Natural killer cell treated with Interleukin-12 subunit alpha and Interleukin-12 subunit beta and Interleukin-15 and Interleukin-18, amount 100 ng/mL, for 72 hours (primary cell): Measurements from ENCODE around the gene FRMD8. TPM values are rescaled to one million over a fixed set of nuclear protein-coding genes. Genes with fewer than 3 reads are reported as not detected.

ENCODE experiments used
- ATAC-seq, 2 donors: fragments of 150-1000 bp; cut with Tn5 transposase in 1 of 2; sonication (Bioruptor Pico), chemical (Tn5 transposase) in 1 of 2; 2 replicates each; pipeline ENCODE4 v1.10.0; 2021
- DNase-seq: peaks from one replicate; pipeline ENCODE4 v3.0.0; 2022; ENCODE audit warnings: low spot score
- H3K27ac Mint-ChIP-seq, 2 donors: 1 replicate in 1 of 2; 2 replicates in 1 of 2; pipeline ENCODE4 v1.8.0; 2022; ENCODE audit warnings: mixed read lengths in 2 of 2, mild to moderate bottlenecking in 1 of 2, moderate library complexity in 1 of 2
- H3K27me3 Mint-ChIP-seq, 2 donors: 1 replicate in 1 of 2; 2 replicates in 1 of 2; pipeline ENCODE4 v1.8.0; 2022; ENCODE audit warnings: mixed read lengths in 2 of 2
- H3K36me3 Mint-ChIP-seq: one replicate; pipeline ENCODE4 v1.8.0; 2022; ENCODE audit warnings: mixed read lengths
- H3K4me1 Mint-ChIP-seq, 2 donors: 1 replicate in 1 of 2; 2 replicates in 1 of 2; pipeline ENCODE4 v1.8.0; 2022; ENCODE audit warnings: low read depth in 2 of 2, mixed read lengths in 2 of 2, mild to moderate bottlenecking in 1 of 2
- H3K4me3 Mint-ChIP-seq: one replicate; pipeline ENCODE4 v1.8.0; 2022; ENCODE audit warnings: mixed read lengths
- H3K9me3 Mint-ChIP-seq: 2 replicates; pipeline ENCODE4 v1.8.0; 2022; ENCODE audit warnings: mixed read lengths
- total RNA-seq, 2 donors: library from RNA; stranded (reverse); gene quantifications; one replicate each; pipeline ENCODE4 v1.2.3, GENCODE V29; 2022

The FRMD8 gene
- total RNA-seq, 2 donors from 2014 or later, result 50.5 to 68.4 TPM

DNA sequence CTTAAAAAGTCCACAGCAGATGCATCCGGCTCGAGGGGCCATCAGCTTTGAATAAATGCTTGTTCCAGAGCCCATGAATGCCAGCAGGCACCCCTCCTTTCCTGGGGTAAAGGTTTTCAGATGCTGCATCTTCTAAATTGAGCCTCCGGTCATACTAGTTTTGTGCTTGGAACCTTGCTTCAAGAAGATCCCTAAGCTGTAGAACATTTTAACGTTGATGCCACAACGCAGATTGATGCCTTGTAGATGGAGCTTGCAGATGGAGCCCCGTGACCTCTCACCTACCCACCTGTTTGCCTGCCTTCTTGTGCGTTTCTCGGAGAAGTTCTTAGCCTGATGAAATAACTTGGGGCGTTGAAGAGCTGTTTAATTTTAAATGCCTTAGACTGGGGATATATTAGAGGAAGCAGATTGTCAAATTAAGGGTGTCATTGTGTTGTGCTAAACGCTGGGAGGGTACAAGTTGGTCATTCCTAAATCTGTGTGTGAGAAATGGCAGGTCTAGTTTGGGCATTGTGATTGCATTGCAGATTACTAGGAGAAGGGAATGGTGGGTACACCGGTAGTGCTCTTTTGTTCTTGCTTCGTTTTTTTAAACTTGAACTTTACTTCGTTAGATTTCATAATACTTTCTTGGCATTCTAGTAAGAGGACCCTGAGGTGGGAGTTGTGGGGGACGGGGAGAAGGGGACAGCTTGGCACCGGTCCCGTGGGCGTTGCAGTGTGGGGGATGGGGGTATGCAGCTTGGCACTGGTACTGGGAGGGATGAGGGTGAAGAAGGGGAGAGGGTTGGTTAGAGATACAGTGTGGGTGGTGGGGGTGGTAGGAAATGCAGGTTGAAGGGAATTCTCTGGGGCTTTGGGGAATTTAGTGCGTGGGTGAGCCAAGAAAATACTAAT lies 38.0 kb downstream of the FRMD8 start:
- ATAC-seq, result no peak
- DNase-seq, result no peak
- H3K9me3 Mint-ChIP-seq, result no peaks in the 10 kb centered on the region
- no peaks in the 10 kb centered on the region for H3K27me3 Mint-ChIP-seq
- H3K4me1 Mint-ChIP-seq, result peaks cover 80 to 81% of the 10 kb centered on the region in 2 donors
- peak overlapping the region; percentile 98 for H3K4me3 Mint-ChIP-seq
- peaks cover 48% of the 10 kb centered on the region for H3K36me3 Mint-ChIP-seq
- H3K27ac Mint-ChIP-seq, result peak overlapping the region; percentile 99 to 100

DNA sequence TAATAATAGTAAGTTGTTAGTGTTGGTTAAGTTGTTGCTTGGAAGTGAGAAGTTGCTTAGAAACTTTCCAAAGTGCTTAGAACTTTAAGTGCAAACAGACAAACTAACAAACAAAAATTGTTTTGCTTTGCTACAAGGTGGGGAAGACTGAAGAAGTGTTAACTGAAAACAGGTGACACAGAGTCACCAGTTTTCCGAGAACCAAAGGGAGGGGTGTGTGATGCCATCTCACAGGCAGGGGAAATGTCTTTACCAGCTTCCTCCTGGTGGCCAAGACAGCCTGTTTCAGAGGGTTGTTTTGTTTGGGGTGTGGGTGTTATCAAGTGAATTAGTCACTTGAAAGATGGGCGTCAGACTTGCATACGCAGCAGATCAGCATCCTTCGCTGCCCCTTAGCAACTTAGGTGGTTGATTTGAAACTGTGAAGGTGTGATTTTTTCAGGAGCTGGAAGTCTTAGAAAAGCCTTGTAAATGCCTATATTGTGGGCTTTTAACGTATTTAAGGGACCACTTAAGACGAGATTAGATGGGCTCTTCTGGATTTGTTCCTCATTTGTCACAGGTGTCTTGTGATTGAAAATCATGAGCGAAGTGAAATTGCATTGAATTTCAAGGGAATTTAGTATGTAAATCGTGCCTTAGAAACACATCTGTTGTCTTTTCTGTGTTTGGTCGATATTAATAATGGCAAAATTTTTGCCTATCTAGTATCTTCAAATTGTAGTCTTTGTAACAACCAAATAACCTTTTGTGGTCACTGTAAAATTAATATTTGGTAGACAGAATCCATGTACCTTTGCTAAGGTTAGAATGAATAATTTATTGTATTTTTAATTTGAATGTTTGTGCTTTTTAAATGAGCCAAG lies 38.9 kb downstream of the FRMD8 start:
- ATAC-seq (peak; percentile 50 to 52), DNase-seq (peak; percentile 91)
- Mint-ChIP-seq H3K27me3 (no peaks in the 10 kb centered on the region), H3K27ac (peak overlapping the region; percentile 99 to 100), H3K4me3 (peak overlapping the region; percentile 98), H3K36me3 (peaks cover 48% of the 10 kb centered on the region), H3K4me1 (peaks cover 82% of the 10 kb centered on the region in 2 donors), H3K9me3 (no peaks in the 10 kb centered on the region)

DNA sequence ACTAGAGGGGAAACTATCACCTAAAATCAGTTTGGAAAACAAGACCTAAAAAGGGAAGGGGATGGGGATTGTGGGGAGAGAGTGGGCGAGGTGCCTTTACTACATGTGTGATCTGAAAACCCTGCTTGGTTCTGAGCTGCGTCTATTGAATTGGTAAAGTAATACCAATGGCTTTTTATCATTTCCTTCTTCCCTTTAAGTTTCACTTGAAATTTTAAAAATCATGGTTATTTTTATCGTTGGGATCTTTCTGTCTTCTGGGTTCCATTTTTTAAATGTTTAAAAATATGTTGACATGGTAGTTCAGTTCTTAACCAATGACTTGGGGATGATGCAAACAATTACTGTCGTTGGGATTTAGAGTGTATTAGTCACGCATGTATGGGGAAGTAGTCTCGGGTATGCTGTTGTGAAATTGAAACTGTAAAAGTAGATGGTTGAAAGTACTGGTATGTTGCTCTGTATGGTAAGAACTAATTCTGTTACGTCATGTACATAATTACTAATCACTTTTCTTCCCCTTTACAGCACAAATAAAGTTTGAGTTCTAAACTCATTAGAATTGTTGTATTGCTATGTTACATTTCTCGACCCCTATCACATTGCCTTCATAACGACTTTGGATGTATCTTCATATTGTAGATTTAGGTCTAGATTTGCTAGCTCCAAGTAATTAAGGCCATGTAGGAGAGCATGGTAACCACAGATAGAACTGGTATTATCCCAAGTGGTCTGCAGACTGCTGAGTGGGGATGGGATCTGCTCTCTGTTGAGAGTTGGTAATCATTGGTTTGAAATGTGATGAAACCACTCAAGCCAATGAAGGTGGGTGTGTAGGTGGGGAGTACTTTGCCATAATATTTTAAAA lies 39.8 kb downstream of the FRMD8 start:
- no peak for DNase-seq
- H3K4me1 Mint-ChIP-seq, result peaks cover 84 to 85% of the 10 kb centered on the region in 2 donors

DNA sequence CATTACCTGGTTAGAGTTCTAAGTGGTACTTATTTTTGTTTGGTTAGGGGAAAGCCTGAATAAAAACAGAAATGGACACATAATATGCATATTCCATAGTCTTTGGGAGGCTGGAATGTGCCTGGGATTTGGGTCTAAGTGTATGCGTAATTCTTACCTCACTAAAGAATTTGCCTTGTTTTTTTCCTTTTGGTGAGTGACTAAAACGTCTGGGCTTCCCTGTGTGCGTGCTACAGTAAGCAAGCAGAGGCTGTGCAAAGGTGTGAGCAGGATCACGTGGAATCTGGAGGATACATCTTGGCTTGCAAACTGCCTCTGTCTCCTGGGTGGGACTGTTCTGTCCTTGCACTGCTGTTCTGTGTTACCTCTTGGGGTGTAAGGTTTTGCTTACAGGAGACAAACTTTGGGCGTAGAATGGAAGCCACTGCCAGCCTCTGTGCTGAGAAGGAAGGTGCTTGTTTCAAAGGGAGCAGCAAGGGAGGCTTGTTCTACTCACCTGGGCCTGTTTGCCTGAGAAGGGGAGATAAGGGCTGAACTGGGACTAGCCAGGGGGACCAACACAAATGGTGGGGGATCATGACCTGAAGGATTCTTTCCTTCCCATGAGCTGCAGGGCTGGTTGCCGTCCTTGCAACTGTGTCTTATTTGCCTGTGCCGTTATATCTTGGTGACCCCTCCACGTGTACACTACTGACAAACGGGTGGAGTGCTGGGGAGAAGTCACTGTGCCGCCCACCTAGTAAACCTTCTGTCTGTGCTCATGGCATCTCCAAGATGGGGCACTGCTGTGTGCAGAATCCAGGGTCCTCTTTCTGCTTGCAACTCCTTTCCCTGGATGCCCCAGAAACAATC lies 40.6 kb downstream of the FRMD8 start:
- H3K27ac Mint-ChIP-seq, result peak overlapping the region; percentile 99 to 100
- H3K9me3 Mint-ChIP-seq, result no peaks in the 10 kb centered on the region
- no peaks in the 10 kb centered on the region for H3K27me3 Mint-ChIP-seq
- peaks cover 48% of the 10 kb centered on the region for H3K36me3 Mint-ChIP-seq
- no peak for ATAC-seq
- peak overlapping the region; percentile 98 for H3K4me3 Mint-ChIP-seq
- DNase-seq, result no peak
- peaks cover 87 to 92% of the 10 kb centered on the region in 2 donors for H3K4me1 Mint-ChIP-seq

More for the DNA sequence above, 39.8 kb downstream of the FRMD8 start:
- H3K27ac Mint-ChIP-seq, result peak overlapping the region; percentile 99 to 100
- H3K9me3 Mint-ChIP-seq, result no peaks in the 10 kb centered on the region
- peaks cover 48% of the 10 kb centered on the region for H3K36me3 Mint-ChIP-seq
- H3K4me3 Mint-ChIP-seq, result peak overlapping the region; percentile 98
- ATAC-seq, result peak; percentile 45 to 54
- no peaks in the 10 kb centered on the region for H3K27me3 Mint-ChIP-seq

DNA sequence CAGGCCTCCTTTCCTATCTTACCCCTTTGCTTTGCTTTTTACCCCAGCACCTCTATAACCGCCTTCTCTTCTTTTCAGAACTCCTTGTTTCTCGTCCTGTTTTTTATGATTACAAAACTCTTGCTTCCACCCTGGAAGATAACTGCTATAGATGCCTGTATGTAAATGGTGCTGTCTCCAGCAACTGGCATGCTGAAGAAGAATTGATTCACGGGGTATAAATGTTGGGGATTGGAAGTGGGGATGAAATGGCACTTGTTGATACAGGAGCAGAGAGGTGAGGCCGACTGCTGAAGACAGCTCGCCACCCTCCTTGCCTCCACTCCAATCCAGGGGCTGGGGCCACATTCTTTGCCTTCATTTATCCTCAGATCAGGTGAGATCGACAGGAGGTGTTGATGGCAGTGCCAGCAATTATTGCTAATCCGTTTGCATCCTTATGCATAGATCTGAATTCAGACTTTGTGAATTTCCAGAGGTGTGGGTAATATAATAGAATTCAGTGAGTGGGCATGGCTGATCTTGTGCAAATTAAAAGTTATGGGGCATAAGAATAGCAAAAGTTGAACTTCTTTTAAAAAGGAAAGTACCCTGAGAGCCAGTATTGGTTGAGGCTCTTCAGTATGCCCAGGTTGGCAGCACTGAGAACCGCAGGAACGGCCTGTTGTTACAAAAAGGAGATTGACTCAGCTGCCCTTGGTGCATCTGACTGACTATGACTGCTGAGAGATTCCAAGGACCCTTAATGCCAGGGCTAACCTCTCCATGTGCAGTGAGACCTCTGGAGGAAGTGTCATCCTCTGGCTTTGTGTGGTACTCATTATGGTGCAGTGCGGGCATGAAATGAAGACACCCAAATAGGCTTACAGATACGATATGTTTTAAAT lies 41.5 kb downstream of the FRMD8 start:
- Mint-ChIP-seq H3K4me1 (peaks cover 86 to 94% of the 10 kb centered on the region in 2 donors), H3K4me3 (peak overlapping the region; percentile 98), H3K27me3 (no peaks in the 10 kb centered on the region), H3K9me3 (no peaks in the 10 kb centered on the region), H3K27ac (peak overlapping the region; percentile 99 to 100), H3K36me3 (peaks cover 42% of the 10 kb centered on the region)
- DNase-seq, result no peak
- ATAC-seq, result no peak

DNA sequence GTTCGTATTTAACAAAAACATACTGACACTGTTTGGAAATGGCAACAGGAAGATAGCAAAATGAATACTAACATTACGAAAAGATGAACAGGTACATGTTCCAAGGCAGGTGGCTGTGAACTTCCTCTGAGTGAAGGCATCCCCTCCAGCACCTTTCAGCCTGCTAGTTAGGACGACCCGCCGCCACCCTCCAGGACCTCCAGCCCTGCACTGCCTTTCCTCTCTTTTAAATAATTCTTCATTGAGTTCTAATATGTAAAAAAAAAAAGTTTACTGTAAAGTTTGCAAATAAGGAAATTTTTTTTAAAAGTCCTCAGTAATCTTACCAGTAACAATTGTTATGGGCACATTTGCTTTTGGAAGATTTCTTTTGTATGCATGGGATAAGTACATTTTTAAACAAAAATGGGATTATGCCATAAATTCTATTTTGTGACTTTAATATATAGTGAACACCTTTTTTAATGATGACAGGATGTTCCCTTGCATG lies 42.2 kb downstream of the FRMD8 start:
- peaks cover 39% of the 10 kb centered on the region for H3K36me3 Mint-ChIP-seq
- peaks cover 84 to 96% of the 10 kb centered on the region in 2 donors for H3K4me1 Mint-ChIP-seq
- H3K9me3 Mint-ChIP-seq, result no peaks in the 10 kb centered on the region
- H3K27me3 Mint-ChIP-seq, result no peaks in the 10 kb centered on the region
- H3K4me3 Mint-ChIP-seq, result peak overlapping the region; percentile 98
- no peak for ATAC-seq
- DNase-seq, result no peak
- H3K27ac Mint-ChIP-seq, result peak overlapping the region; percentile 99 to 100

DNA sequence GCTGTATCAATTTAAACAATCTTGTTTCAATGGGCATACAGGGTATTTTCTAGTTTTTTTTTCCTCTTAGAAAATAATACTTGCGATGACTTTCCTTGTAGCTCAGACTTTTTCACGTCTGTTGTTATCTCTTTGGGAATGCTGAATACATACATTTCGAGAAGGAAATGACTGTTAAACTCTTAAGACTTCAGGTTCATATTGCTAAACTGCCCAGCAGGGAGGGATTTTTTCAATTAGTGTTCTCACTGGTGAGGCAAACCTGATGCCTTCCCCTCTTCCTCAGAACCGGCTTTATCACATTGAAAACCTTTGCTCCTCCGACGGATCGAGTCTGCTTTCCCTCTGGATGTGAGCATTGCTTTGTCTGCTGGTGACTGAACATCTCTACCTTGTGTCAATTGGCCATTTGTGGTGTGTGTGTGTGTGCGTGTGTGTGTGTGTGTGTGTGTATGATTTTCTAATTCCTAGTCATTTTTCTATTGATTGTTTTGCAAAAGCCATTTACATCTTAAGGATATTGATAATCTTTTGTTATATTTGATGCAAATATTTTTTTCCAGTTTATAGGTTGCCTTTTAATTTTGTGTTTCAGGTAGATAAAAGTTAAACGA lies 42.7 kb downstream of the FRMD8 start:
- peaks cover 33% of the 10 kb centered on the region for H3K36me3 Mint-ChIP-seq

DNA sequence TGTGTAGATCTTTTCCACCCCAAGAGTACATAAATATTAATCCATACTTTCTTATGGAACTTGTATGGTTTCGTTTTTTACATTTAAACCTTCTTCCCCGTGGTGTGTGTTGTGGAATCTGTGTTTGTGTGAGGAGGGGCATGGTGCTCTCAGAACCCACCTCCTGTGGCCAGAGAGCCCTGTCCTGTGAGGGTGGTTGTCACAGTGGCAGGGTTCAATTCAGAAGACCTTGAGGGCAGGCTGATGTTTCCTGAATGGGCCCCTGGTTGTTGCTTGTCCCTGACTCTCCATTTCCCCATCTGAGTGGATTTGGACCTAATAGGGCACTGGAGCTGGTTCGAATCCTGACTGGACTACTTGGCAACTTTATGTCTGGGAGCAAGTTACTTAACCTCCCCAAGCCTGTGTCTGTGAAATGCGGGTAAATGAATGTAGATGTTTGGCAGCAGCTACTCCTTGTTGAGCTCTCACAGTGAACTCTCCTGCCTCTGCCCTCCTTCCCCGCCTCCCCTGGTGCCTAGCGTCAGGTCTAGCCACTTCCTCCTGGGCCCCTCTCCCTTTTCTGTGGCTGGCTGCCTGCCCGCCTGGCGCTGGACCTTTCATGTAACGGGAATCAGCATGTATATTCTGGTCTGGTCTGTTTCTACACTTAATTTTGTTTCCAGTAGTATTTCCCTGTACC lies 43.4 kb downstream of the FRMD8 start:
- peak in 1 of 2 donors; percentile 12 for ATAC-seq
- H3K9me3 Mint-ChIP-seq, result no peaks in the 10 kb centered on the region
- H3K36me3 Mint-ChIP-seq, result peaks cover 29% of the 10 kb centered on the region
- H3K27me3 Mint-ChIP-seq, result no peaks in the 10 kb centered on the region
- no peak for DNase-seq
- peaks cover 82 to 89% of the 10 kb centered on the region in 2 donors for H3K4me1 Mint-ChIP-seq
- H3K4me3 Mint-ChIP-seq, result peak overlapping the region; percentile 98
- peak overlapping the region; percentile 99 to 100 for H3K27ac Mint-ChIP-seq

More for the DNA sequence above, 42.7 kb downstream of the FRMD8 start:
- ATAC-seq (no peak), DNase-seq (no peak)
- Mint-ChIP-seq H3K4me1 (peaks cover 82 to 91% of the 10 kb centered on the region in 2 donors), H3K27ac (peak overlapping the region; percentile 99 to 100), H3K27me3 (no peaks in the 10 kb centered on the region), H3K9me3 (no peaks in the 10 kb centered on the region), H3K4me3 (peak overlapping the region; percentile 98)

DNA sequence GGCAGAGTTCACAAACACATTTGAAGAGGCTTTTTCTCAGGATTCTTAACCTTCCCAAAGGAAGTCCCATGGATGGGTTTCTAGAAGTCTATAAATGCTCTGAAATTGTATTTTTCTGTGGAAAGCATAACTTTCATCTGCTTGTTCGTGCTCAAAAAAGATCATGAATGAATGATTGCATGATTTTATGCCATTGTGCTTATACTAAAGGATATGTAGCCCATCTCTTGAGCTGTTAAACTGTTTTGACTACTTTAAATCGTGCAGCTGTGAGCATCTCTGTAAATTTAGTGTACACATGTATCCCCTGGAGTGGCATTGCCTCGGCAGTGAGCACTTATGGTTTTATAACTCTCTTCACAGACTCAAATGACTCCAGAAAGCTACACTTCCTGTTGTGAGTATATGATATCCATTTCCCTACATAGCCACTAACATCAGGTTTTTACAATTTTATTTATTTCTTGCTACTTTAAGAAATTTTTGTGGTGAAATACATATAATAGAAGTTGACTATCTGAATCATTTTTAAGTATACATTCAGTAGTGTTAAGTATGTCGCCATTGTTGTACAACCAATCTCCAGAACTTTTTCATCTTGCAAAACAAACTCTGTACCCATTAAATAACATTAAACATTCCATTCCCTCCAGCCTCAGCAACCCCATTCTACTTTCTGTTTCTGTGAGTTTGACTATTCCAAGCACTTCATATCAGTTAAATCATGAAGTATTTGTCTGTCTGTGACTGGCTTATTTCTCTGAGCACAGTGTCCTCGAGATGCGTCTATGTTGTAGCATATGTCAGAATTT lies 44.2 kb downstream of the FRMD8 start:
- DNase-seq (no peak), ATAC-seq (peak in 1 of 2 donors; percentile 26)
- peaks cover 82 to 87% of the 10 kb centered on the region in 2 donors for H3K4me1 Mint-ChIP-seq

DNA sequence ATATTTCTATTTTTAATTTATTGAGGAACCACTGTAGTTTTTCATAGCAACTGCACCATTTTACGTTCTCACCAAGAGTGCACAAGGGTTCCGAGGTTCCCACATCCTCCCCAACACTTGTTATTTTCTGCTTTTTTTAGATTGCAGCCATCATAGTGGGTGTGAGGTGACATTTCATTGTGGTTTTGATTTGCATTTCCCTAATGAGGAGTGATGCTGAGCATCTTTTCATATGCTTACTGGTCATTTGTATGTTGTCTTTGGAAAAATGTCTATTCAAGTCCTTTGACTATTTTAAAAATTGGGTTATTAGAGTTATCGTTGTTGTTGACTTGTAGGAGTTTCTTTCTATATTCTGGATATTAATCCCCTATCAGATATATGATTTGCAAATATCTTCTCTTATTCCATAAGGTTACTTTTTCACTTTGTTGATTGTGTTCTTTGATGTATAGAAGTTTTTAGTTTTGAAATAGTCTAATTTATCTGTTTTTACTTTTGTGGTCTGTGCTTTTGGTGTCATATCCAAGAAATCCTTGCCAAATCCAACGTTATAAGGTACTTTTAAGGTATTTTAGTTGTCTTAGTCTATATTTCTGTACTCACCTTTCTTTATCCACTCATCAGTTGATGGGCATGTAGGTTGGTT lies 45.1 kb downstream of the FRMD8 start:
- peak; percentile 59 to 72 for ATAC-seq
- Mint-ChIP-seq H3K36me3 (peaks cover 16% of the 10 kb centered on the region), H3K9me3 (no peaks in the 10 kb centered on the region), H3K4me1 (peaks cover 82 to 83% of the 10 kb centered on the region in 2 donors), H3K27me3 (no peaks in the 10 kb centered on the region), H3K27ac (peak overlapping the region; percentile 99 to 100), H3K4me3 (peak overlapping the region; percentile 98)
- DNase-seq, result no peak

More for the DNA sequence above, 44.2 kb downstream of the FRMD8 start:
- Mint-ChIP-seq H3K4me3 (peak overlapping the region; percentile 98), H3K9me3 (no peaks in the 10 kb centered on the region), H3K27me3 (no peaks in the 10 kb centered on the region), H3K27ac (peak overlapping the region; percentile 99 to 100), H3K36me3 (peaks cover 24% of the 10 kb centered on the region)
